NCI-H2227 treated with DMSO at 0.1 percent for 48 hours (cell line): ENCODE results near the gene YEATS4.
A peak's percentile ranks its signal among the peaks of the same experiment; 100 is the strongest.
"Not testable (repeated sequence)": the region's sequence is repeated elsewhere in the genome, so short reads cannot be mapped to it uniquely, and the experiment has no call there.

ENCODE experiments used
- DNase-seq: peaks from one replicate; lab custom pipeline; 2025; lab: John Stamatoyannopoulos, UW

YEATS4 gene

DNA sequence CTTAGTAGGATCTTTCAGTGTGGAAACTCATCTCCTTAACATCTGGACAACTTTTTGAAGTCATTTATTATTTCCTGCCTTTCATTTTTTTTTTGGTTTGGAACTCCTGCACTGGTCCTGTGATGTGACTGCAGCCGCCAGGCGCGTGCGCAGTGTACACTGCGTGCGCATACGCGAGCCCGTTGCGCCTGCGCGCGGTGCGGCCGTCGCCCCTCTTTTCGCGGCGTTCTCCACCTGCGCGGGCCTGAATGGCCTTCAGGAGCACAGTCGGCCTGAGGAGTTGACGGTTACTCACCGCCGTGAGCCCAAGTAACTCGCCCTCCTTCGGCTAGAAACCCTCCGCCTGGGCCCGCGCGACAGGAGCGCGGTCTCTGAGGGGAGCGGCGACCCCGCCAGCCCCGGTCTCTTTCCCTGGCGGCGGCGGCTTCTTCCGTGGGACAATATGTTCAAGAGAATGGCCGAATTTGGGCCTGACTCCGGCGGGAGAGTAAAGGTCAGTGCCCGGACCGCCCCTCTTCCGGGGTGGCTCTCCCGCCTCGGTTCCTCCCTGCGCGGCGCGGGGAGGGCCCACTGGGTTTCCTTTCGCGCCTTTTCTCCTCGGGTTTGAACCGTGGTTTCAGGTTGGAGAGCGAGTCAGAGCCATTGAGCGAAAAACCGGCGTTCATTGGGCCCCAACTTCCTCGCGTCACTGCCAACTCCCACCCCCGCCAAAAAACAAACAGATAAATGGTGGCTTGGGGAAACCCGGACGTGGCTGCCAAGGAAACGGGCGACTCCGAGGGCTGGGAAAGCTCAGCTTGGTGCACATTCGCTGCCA lies at the start of gene YEATS4:
YEATS4 (plus strand) TSS at position 213 of the 817 bp plus-strand sequence; CDS start at position 443, 230 bp downstream.
- DNase-seq = peak; percentile 94

DNA sequence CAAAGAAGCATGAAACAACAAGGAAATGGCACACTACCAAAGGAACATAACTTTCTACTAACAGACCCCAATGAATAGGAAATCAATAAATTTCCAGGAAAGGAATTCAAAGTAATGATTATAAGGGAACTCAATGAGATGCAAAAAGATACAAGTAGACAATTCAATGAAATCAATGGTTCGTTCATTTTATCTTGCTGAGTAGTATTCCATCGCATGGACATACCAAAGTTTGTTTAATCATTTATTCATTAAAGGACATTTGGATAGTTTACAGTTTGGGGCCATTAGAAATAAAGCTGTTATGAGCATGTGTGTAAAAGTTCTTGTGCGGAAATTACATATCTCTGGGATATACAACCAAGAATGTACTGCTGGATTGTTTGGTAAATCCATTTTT lies 46.3 kb upstream of the YEATS4 start:
- no peak for DNase-seq

DNA sequence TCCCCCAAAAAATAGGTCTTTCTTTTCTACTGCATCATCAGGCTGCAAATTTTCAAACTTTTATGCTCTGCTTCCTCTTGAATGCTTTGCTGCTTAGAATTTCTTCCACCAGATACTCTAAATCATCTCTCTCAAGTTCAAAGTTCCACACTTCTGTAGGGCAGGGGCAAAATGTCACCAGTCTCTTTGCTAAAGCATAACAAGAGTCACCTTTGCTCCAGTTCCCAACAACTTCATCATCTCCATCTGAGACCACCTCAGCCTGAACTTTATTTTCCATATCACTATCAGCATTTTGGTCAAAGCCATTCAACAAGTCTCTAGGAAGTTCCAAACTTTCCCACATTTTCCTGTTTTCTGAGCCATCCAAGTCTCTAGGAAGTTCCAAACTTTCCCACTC lies 42.8 kb upstream of the YEATS4 start:
- not testable (repeated sequence) for DNase-seq

DNA sequence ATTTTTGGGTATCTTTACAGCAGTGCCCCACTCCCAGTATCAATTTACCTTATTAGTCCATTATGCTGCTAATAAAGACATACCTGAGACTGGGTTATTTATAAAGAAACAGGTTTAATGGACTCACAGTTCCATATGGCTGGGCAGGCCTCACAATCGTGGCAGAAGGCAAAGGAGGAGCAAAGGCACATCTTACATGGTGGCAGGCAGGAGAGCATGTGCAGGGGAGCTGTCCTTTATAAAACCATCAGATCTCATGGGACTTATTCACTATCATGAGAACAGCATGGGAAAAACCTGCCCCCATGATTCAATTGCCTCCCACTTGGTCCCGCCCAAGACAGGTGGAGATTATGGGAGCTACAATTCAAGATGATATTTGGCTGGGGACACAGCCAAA lies 42.3 kb upstream of the YEATS4 start:
- DNase-seq = not testable (repeated sequence)

DNA sequence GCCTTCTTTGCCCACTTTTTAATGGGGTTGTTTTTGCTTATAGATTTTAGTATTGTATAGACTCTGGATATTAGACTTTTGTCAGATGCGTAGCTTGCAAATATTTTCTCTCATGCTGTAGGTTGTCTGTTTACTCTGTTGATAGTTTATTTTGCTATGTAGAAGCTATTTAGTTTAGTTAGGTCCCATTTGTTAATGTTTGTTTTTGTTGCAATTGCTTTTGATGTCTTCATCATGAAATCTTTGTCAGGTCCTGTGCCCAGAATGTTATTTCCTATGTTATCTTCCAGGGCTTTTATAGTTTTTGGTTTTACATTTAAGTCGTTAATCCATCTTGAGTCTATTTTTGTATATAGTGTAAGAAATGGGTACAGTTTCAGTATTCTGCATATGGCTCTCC lies 41.3 kb upstream of the YEATS4 start:
- DNase-seq = no peak

DNA sequence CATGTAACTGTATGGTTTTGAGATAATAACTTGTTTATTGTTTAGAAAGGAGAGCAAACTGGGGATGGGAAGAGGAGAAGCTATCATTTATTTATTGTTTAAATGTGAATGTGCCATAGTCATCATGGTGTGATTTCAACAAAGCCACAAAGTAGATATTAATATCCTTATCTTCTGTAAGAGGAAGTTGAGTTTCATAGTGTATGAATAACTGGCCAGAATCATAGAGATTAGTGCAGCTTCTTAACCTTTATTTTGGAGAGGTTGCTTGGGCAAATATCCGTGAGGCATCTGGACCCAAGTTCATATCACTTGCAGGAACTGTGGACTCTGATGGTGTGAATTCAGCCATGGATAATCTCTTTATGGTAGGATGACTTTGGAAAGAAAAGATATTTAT lies 38.2 kb upstream of the YEATS4 start:
- DNase-seq = no peak

DNA sequence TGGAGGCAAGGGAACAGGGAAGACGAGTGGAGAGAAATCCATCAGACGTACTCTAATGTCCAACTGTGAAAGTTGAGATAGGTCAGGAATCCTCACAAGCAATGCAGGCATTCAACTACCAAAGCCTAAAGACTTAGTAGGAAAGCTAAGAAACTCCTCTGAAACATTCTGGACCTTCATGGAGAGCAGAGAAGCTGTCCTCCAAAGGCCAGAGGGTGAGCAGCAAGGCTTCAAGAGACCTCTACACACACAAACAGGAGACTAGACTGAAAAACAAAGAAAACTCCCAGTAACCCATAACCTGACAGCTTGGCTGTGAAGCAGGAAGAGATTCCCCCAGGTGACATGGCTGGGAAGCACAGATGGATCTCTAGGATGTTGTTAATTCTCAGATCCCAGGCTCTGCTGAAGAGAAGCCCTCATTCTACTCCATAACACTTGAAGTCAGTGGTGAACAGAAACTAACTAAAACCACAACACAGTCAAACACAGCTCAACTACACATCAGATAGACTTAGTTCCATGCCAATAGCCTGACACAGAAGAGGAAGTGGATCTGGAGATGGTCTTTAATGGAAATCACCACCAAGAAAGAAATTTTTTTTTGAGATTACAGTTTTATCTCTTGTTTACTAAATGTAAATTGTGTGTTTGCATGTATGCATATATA lies 34.6 kb upstream of the YEATS4 start:
- DNase-seq = no peak

DNA sequence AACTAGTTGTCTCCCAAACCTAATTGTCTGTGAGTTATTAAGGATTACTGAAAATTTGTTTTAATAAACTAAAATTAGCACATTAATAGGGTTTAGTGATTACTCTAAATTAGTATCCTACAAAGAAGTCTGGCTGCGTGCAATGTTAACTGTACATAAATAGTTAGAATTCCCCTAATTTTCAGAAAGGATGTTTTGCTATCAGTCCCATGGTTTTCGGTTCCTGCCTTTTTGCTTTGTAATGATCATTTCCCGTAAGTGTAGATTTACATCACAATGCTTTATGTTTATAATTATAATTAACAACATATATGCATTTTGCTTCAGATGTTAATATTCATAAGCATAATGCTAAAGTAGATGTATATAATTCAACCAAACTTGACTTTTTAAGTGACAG lies 31.1 kb upstream of the YEATS4 start:
- no peak for DNase-seq

DNA sequence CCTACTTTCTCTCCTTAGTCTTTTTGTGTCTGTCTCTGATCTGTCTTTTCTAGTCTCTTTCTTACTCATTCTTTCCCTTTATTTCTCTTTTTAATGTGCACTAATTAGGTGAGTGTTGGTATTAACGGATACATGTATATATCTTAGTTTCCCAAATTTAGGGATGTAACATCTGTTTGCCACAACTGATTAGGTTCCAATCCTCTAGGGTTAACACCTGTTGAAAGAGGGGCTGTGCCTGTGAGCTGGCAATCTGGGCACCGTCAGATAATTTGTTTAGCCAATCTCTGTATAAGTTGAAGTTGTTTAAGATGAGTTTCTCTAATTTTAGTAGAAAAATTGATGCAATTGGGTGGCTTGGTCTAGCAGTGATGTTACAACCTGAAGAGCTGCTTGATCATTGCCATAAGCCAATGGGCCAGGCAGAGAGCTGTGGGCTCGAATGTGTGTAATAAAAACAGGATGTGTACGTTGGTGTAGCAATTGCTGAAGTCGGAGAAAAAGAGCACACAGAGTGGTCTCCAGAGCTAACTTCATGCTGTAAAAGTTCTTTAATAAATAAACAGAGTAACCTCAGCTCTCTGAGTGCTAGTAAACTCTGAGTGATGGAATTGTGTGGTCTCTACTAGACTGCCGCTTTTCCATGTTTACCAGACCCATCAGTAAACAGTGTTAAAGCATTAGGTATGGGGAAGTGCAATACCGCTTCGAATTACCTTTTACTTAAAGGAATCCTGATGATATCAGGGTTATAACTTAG lies 29.7 kb upstream of the YEATS4 start:
- no peak for DNase-seq

DNA sequence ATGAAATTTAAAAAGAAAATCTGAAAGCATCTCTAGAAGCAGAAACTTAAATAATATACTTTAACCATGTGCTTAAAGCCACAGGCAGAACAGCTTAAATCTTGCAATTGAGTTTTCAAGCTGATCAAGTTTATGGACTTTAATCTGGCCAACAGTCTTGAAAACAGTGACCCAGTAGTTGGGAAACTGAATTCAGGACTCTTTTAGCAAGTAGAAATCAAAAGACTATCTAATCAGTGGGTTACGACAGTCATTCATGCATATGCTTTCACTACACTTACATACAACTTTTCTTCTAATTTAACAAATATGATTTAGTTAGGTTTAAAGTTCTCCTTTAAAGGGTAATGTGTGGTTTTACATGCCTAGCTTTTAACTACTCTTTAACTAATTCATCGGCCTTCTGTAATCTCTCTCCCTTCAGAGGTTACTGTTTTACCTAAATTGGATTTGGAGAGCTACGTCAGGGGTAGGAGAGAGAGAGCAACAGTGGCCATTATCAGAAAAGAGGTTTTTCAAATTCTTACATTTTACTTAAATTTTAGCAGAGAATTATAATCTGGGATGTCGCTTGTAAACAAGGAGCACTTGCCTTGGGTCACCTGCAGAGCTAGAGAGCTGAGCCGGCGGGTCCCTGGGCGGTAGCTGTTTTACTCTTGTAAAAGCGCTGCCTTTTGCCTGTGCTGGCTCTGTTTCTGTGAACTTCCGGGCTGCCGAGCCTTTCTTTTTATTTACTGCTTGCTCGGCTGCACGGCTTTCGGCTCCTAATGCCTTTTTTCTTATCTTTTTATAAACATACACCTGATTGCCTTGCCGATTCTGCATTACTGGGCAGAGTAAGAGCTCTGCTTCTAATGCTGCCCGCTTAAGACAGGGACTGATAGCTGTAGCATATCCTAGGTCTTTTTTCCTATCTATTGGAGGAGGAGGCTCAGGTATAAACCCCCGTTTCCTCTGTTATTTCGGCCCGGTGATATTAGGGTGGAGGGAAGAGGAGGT lies 28.8 kb upstream of the YEATS4 start:
- DNase-seq = peak; percentile 10

DNA sequence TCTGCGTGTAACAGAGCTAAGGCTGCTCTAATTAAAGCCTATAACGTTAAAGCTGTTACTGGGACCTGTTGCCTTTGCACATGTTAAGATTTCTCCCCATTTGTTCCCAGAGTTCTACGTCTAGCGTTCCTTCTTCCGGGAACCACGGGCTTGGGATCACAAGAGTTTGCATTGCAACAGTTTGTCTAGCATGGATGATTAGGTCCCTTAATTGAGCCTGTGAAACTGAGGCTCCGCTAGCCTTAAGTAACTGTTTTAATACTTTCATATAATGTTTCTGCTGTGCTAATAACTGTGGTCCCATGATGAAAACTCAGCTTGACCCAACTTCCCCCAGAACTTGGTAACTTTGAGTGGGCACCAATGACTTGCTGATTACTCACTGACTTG lies 28.0 kb upstream of the YEATS4 start:
- no peak for DNase-seq

DNA sequence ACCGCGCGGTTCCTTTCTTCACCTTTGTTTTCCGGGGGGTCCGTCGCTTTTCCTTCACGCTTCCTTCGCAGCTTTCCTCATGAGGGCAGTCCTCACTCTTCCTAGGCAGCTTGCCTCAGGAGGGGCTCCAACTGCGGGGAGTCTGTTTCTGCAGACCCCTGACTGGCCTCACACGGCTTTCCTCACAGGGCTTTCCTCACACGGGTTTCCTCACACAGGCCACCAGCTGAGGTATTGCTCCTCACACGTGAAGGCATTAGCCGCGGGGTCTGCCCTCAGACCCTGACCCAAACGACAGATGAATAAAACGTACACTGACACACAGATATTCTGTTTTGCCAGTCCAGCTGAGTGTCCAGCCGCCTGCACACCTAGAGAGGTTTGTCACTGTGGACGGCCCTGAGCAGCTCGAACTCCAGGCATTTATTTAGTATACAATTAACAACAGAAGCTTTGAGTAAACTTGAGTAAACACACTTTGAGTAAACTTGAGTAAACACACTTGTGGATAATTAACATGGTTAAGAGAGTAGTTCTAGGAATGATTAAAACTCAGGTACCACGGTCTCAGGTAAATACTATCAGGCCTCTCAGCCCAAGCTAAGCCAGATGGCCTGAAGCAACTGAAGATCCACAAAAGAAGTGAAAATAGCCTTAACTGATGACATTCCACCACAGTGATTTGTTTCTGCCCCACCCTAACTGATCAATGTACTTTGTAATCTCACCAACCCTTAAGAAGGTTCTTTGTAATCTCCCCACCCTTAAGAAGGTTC lies 27.4 kb upstream of the YEATS4 start:
- DNase-seq = no peak

DNA sequence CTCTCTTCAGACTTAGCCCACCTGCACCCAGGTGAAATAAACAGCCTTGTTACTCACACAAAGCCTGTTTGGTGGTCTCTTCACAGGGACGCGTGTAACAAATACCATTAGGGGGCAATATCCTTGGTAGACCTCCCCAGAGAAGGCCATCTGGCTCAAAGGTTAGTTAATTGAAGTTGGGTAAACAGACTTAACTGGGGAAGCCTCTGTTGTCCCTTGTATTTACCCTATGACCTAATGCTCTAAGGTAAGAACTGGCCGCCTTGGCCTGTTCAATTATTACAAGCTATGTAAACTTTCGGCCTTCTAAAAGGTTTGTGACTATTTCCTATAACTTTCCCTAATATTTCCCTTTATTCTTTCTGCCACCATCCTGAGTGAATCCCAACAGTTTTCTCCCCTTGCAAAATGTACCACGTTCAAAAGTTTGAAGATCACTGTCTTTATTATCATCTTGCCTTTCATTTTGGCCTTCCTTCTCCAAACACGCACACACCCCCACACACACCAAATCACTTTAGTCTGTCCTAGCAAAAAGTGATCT lies 26.7 kb upstream of the YEATS4 start:
- DNase-seq = no peak

DNA sequence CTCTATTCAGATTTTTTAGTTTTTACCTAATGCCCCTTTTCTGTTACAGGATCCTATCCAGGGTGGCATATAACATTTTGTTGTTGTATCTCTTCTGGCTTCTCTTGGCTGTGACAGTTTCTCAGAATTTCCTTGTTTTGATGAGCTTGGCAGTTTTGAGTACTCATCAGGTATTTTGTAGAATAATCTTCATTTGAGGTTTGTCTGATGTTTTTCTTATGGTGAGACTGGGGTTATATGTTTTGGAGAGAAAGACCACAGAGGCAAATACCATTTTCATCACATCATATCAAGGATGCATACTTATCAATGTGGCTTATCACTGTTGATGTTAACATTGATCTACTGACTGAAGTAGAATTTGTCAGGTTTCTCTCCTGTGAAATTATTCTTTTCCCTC lies 25.4 kb upstream of the YEATS4 start:
- no peak for DNase-seq

DNA sequence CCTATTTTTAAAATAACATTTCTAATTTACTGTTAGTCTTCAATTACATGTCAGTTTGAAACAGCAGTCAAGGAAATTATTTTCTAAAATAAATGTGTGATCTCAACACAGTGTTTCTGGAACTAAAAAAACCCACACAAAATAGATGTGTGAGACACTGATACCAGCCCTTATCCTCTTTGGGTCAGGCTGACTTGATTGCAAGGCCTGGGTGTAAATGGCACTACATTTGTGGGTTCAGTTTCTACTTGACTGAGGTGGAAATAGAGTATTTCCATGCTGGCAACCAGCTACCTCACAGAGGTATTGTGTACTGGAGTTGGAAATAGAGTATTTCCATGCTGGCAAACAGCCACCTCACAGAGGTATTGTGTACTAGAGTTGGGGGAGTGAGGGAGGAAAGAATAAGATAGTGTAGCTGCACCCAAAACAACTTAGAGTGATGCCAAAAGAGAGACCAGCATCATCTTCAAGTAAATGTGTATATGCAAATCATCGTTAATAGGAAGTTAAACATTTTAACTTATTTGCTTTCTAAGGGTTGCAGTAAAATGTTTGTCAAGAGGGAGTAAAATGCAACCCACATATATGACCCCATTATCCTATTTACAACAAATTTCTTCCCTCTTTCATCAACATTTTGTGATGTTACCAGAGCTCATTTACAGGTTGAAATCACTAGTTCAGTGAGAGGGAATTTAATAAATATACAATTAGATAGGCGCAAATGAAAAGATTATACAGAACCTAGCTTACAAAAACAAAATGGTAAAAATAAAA lies 22.0 kb upstream of the YEATS4 start:
- DNase-seq = no peak

DNA sequence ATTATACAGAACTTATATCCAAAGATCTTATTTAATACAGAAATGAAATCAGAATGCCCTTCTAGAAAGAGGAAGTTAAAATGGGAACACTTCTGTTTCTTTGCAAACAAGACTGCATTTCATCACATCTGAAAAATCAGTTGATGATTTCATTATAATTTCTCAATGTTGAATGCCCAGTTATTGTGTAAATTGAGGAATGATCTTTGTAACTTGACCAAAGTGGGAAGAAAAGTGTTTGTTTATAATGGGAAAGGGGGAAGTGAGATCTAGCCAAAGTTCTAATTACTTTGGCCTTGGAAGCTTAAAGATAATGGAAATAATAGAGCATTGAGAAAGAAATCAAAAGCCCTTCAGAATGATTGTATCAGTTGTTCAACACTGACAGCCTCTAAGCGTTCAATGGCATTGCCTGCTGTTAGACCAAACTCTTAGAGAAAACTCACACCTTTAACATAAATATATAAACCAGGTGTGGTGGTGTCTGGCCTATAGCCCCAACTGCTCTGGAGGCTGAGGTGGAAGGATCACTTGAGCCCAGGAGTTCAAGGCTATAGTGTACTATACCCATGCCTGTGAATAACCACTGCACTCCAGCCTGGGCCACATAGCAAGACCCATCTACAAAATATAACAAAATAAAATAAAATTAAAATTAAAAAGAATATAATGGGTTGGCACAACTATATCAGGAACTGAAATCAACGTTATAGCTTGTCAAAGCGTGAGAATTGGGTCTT lies 21.3 kb upstream of the YEATS4 start:
- DNase-seq = no peak

DNA sequence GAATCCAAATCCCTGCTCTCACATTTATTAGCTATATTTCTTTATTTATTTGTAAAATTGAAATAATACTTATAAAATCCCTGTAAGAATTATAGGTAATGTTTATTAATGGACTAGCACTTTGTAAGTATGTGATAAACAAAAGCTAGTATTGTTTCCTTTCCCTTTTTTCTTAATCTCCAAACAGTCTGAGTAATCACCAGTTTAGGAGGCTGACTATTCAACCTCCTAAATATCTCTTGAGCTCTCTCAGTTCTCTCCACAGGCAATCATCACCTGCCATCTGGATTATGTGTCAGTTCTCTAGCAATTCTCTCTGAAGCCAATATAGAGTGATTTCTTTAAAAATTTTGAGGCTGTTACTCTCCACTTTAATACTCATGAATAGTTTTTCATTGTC lies 20.6 kb upstream of the YEATS4 start:
- no peak for DNase-seq

DNA sequence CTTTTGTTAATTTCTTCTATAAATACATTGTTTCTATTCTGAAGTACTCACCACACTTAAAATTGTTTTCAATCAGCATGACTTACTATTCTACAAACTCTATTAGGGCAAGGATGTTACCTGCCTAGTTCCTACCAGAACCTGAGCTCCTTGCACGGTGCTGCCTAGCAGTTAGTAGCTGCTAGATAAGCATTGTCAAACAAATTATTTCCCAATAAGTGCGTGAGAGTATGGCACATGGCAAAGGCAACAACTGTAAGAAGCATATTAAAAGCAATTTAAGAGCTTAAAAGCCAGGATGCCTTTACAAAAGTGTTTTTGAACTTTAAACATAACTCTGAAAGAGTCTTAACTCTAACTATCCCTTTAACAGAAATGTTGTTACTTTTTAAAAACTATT lies 19.5 kb upstream of the YEATS4 start:
- DNase-seq = no peak

DNA sequence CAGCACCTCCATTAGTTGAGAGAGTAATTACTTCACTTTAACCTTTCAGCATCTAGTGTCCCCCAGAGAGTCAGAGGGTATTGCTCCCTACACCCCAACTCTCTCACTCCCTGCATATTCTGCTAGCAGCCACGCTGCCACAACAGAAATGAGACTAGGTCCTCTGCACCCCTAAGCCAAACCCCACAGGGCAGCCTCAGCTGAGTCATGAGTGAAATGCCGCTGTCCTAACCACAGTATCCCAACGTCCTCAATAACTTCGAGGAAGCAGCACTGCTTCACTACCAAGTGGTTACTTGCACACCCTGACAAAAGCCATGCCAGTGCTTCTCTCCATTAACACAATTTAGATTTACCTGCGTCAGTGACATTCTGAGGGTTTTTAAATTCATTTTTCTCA lies 18.2 kb upstream of the YEATS4 start:
- DNase-seq = no peak
